ENCODE measurements around the gene RHEX.

The RHEX gene

GRCh38 chr1:206120406-206120805 is 67.4 kb downstream of the RHEX start:
- DNase-seq = no peak

- no peak for DNase-seq
Measured at GRCh38 chr1:206121269-206121668, 68.3 kb downstream of the RHEX start.

GRCh38 chr1:206122686-206123085 is 69.7 kb downstream of the RHEX start:
- DNase-seq = no peak

- no peak for DNase-seq
Measured at GRCh38 chr1:206125346-206125745, 72.4 kb downstream of the RHEX start.

- DNase-seq = no peak
Measured at GRCh38 chr1:206127336-206127735, 74.4 kb downstream of the RHEX start.

GRCh38 chr1:206128196-206128595 is 75.2 kb downstream of the RHEX start:
- DNase-seq = no peak

GRCh38 chr1:206131037-206131436 is 78.1 kb downstream of the RHEX start:
- DNase-seq = no peak

GRCh38 chr1:206133751-206134415 is 80.9 kb downstream of the RHEX start:
- no peak for DNase-seq

- DNase-seq = no peak
Measured at GRCh38 chr1:206135248-206135647, 82.3 kb downstream of the RHEX start.

GRCh38 chr1:206136241-206136640 is 83.3 kb downstream of the RHEX start:
- no peak for DNase-seq

GRCh38 chr1:206142011-206142410 is 89.0 kb downstream of the RHEX start:
- DNase-seq = no peak

GRCh38 chr1:206142770-206143169 is 89.8 kb downstream of the RHEX start:
- DNase-seq = no peak

GRCh38 chr1:206143537-206144172 is 90.7 kb downstream of the RHEX start:
- DNase-seq = no peak

- DNase-seq = no peak
Measured at GRCh38 chr1:206144605-206145004, 91.6 kb downstream of the RHEX start.

- no peak for DNase-seq
Measured at GRCh38 chr1:206145771-206146290, 92.9 kb downstream of the RHEX start.
